ENCODE measurements around the gene PLA2G4B. TPM values are rescaled to one million over a fixed set of nuclear protein-coding genes. Genes with fewer than 3 reads are reported as not detected.
A peak's percentile ranks its signal among the peaks of the same experiment; 100 is the strongest.

Gene PLA2G4B
- total and polyA plus RNA-seq, 7 experiments from 2014 or later, result 0.98 to 69.9 (median 33.7) TPM

DNA sequence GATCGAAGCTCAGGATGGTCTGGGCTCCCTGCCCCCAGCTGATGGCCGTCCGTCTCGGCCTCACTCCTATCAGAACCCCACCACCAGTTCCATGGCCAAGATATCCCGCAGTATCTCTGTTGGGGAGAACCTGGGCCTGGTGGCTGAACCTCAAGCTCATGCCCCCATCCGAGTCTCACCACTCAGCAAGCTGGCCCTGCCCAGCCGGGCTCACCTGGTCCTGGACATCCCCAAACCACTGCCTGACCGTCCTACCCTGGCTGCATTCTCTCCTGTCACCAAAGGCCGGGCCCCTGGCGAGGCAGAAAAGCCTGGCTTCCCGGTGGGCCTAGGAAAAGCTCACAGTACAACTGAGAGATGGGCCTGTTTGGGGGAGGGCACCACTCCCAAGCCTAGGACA is 15.1 kb upstream of the PLA2G4B start:
- intact Hi-C loops (cut with micrococcal nuclease), result no loop called here
- H3K36me3 ChIP-seq (ENCODE audit: control insufficient read depth in 2 of 3, insufficient read depth in 3 of 3, low read length in 3 of 3), result peaks cover 0 to 69% (median 0%) of the 10 kb centered on the region in 3 experiments
- no peak overlapping the region for H3K27ac ChIP-seq (ENCODE audit: low read depth, low read length)
- CTCF ChIA-PET, result no interaction called here
- no peaks in the 10 kb centered on the region for H3K9me3 ChIP-seq (ENCODE audit: control insufficient read depth in 2 of 3, low read length in 3 of 3)
- Mint-ChIP-seq H3K27me3 (peaks cover 0 to 3% (median 0%) of the 10 kb centered on the region in 5 donors), H3K36me3 (peaks cover 0 to 23% (median 4%) of the 10 kb centered on the region in 5 donors), H3K4me1 (peaks cover 2 to 10% (median 8%) of the 10 kb centered on the region in 7 donors), H3K4me3 (no peak overlapping the region), H3K9me3 (no peaks in the 10 kb centered on the region), H3K27ac (no peak overlapping the region)
- ATAC-seq (no peak), DNase-seq (no peak)
- H3K4me3 ChIP-seq (ENCODE audit: low read length), result no peak overlapping the region
- POLR2A ChIA-PET, result interaction anchor here (0.8 kb wide), 1 partner anchor 9 kb away, joined by 3 read pairs; no protein-coding TSS in a partner anchor
- peaks cover under 1% of the 10 kb centered on the region in 2 donors for H3K4me1 ChIP-seq (ENCODE audit: control insufficient read depth in 2 of 2, insufficient read depth in 2 of 2, low read length in 2 of 2)
- H3K27me3 ChIP-seq (ENCODE audit: control insufficient read depth in 2 of 2, insufficient read depth in 2 of 2, low read length in 2 of 2), result no peaks in the 10 kb centered on the region

DNA sequence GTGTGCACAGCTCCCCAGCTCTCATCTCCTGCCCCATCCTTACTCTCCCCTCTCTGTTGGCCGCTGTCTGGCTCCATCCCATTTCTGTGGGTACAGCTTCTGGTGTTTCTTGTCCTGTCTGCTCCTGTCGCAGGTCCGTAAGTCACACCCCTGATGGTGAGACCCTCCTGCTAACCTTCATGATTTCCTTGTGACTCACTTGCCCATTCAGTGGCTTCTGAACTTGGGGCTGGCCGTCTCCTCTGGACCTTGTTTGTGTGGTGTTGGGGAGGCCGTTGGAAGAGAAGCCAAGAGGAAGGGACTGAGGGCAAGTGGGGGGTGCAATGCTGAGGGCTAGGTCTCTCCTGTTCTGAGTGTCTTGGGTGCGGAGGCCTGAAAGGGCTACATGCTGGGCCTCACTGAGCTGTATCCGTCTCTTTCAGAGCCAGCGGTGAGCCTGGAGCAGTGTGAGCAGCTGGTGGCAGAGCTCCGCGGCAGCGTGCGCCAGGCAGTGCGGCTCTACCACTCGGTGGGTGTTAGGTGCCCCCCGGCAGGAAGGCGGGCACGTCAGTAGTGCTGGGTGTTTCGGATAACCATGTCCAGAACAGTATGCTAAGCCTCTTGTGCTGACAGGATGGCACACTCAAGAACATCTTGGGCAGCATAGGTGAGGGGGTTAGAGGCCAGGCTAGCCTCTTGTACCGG is 14.4 kb upstream of the PLA2G4B start:
- POLR2A ChIA-PET, result no interaction called here
- ATAC-seq, result no peak
- Mint-ChIP-seq H3K36me3 (peaks cover 0 to 16% (median 4%) of the 10 kb centered on the region in 5 donors), H3K4me1 (peaks cover 9 to 16% (median 15%) of the 10 kb centered on the region in 7 donors), H3K9me3 (no peaks in the 10 kb centered on the region), H3K27ac (peak overlapping the region in 1 of 9 donors; percentile 70), H3K27me3 (peaks cover 0 to 3% (median 0%) of the 10 kb centered on the region in 5 donors), H3K4me3 (no peak overlapping the region)
- Histone ChIP-seq H3K36me3 (ENCODE audit: control insufficient read depth in 2 of 3, insufficient read depth in 3 of 3, low read length in 3 of 3) (peaks cover 0 to 62% (median 0%) of the 10 kb centered on the region in 3 experiments), H3K27ac (ENCODE audit: low read depth, low read length) (no peak overlapping the region), H3K4me1 (ENCODE audit: control insufficient read depth in 2 of 2, insufficient read depth in 2 of 2, low read length in 2 of 2) (peaks cover 7 to 8% of the 10 kb centered on the region in 2 donors), H3K27me3 (ENCODE audit: control insufficient read depth in 2 of 2, insufficient read depth in 2 of 2, low read length in 2 of 2) (no peaks in the 10 kb centered on the region), H3K9me3 (ENCODE audit: control insufficient read depth in 2 of 3, low read length in 3 of 3) (no peaks in the 10 kb centered on the region), H3K4me3 (ENCODE audit: low read length) (no peak overlapping the region)
- no peak for DNase-seq
- intact Hi-C loops (cut with micrococcal nuclease), result no loop called here
- CTCF ChIA-PET, result no interaction called here

DNA sequence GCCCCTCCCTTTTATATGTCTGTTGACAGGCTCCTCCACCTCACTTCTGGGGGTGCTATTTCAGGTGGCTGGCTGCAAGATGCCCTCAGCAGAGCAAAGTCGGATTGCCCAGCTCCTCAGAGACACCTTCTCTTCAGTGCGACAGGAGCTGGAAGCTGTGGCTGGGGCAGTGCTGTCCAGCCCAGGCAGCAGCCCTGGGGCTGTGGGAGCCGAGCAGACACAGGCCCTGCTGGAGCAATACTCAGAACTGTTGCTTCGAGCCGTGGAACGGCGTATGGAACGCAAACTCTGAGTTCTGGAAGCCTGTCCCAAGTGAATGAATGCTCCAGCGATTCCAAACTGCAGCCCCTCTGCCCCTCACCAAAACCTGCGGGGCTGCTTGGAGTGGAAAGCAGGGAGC is 13.5 kb upstream of the PLA2G4B start:
- ChIA-PET CTCF (interaction anchor here (1.0 kb wide), 1 partner anchor 80 kb away, joined by 5 read pairs; no protein-coding TSS in a partner anchor), POLR2A (no interaction called here)
- Histone ChIP-seq H3K4me3 (ENCODE audit: low read length) (no peak overlapping the region), H3K4me1 (ENCODE audit: control insufficient read depth in 2 of 2, insufficient read depth in 2 of 2, low read length in 2 of 2) (peaks cover 12 to 17% of the 10 kb centered on the region in 2 donors), H3K9me3 (ENCODE audit: control insufficient read depth in 2 of 3, low read length in 3 of 3) (no peaks in the 10 kb centered on the region), H3K27ac (ENCODE audit: low read depth, low read length) (no peak overlapping the region), H3K27me3 (ENCODE audit: control insufficient read depth in 2 of 2, insufficient read depth in 2 of 2, low read length in 2 of 2) (no peaks in the 10 kb centered on the region), H3K36me3 (ENCODE audit: control insufficient read depth in 2 of 3, insufficient read depth in 3 of 3, low read length in 3 of 3) (peaks cover 0 to 53% (median 0%) of the 10 kb centered on the region in 3 experiments)
- Mint-ChIP-seq H3K27ac (peak overlapping the region in 1 of 9 donors; percentile 62), H3K4me1 (peaks cover 17 to 25% (median 24%) of the 10 kb centered on the region in 7 donors), H3K4me3 (no peak overlapping the region), H3K36me3 (peaks cover 0 to 15% (median 4%) of the 10 kb centered on the region in 5 donors), H3K27me3 (peaks cover 0 to 3% (median 0%) of the 10 kb centered on the region in 5 donors), H3K9me3 (no peaks in the 10 kb centered on the region)
- intact Hi-C loops (cut with micrococcal nuclease), result loop anchor here in 1 of 2 donors (5.0 kb wide), 1 partner anchor 128 kb away; no protein-coding TSS in a partner anchor
- no peak for ATAC-seq
- no peak for DNase-seq

DNA sequence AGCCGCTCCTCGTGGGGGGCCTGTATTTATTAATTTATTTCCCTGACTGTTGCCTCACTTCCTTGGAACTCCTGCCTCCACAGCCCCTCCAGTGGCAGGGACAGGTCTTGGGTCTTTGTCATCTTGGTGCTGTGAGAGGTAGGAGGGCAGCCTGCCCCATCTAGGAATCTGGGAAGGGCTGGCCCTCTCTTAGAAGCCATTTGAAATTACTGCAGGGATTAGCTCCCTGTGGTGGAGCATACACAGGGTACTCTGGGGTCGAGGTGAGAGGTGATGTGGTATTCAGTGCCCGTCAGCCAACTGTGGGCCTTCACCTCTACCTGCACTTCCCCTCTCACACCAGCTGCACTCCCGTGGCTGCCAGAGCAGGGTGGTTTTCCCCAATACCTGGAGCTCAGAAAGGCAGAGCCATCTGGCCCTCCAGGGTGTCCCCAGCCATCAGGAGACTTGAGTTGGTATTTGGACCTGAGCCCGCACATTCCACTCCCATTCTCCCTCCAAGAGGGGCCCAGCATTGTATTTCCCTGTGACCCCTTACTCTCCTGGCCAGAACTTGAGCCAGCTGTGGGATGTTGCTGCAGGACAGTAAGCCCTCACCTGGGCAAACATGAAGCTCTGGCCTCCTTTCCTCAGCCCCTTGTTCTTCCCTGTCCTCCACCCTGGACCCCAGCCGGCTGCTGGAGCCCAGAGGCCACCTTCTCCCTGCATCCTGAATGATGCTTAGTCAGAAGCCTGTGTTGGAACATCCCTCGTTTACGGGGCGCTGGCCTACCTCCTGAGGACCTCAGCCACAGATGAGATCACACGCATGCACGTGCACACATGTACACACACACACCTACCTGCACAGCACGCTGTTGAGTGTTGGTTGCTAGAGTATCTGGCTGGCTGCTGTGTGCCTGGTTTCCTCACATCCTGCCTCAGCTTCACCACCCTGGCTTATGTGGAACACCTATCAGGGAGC is 12.8 kb upstream of the PLA2G4B start:
- peaks cover 17 to 32% (median 29%) of the 10 kb centered on the region in 7 donors for H3K4me1 Mint-ChIP-seq
- peaks cover 0 to 16% (median 4%) of the 10 kb centered on the region in 5 donors for H3K36me3 Mint-ChIP-seq
- Histone ChIP-seq H3K27me3 (ENCODE audit: control insufficient read depth in 2 of 2, insufficient read depth in 2 of 2, low read length in 2 of 2) (no peaks in the 10 kb centered on the region), H3K4me1 (ENCODE audit: control insufficient read depth in 2 of 2, insufficient read depth in 2 of 2, low read length in 2 of 2) (peaks cover 15 to 17% of the 10 kb centered on the region in 2 donors), H3K36me3 (ENCODE audit: control insufficient read depth in 2 of 3, insufficient read depth in 3 of 3, low read length in 3 of 3) (peaks cover 0 to 46% (median 0%) of the 10 kb centered on the region in 3 experiments), H3K27ac (ENCODE audit: low read depth, low read length) (no peak overlapping the region), H3K4me3 (ENCODE audit: low read length) (no peak overlapping the region), H3K9me3 (ENCODE audit: control insufficient read depth in 2 of 3, low read length in 3 of 3) (no peaks in the 10 kb centered on the region)
- no peaks in the 10 kb centered on the region for H3K9me3 Mint-ChIP-seq
- peak overlapping the region; percentile 66 to 99 (median 87) for H3K4me3 Mint-ChIP-seq
- CTCF ChIA-PET, result interaction anchor here (0.7 to 1.0 kb wide), 3 partner anchors 14 to 79 kb away, joined by 3 to 5 read pairs (median 3); partner anchors contain the start of gene MAPKBP1
- ATAC-seq (no peak), DNase-seq (no peak)
- POLR2A ChIA-PET, result interaction anchor here (2.5 to 2.9 kb wide), 2 partner anchors 52 to 111 kb away, joined by 9 to 16 read pairs; partner anchors contain the start of gene MAPKBP1
- intact Hi-C loops (cut with micrococcal nuclease), result loop anchor here (2.0 to 5.0 kb wide), 2 partner anchors 129 to 913 kb away; no protein-coding TSS in a partner anchor
- peaks cover 0 to 3% (median 0%) of the 10 kb centered on the region in 5 donors for H3K27me3 Mint-ChIP-seq
- peak overlapping the region in 8 of 9 donors; percentile 8 to 79 (median 62) for H3K27ac Mint-ChIP-seq

DNA sequence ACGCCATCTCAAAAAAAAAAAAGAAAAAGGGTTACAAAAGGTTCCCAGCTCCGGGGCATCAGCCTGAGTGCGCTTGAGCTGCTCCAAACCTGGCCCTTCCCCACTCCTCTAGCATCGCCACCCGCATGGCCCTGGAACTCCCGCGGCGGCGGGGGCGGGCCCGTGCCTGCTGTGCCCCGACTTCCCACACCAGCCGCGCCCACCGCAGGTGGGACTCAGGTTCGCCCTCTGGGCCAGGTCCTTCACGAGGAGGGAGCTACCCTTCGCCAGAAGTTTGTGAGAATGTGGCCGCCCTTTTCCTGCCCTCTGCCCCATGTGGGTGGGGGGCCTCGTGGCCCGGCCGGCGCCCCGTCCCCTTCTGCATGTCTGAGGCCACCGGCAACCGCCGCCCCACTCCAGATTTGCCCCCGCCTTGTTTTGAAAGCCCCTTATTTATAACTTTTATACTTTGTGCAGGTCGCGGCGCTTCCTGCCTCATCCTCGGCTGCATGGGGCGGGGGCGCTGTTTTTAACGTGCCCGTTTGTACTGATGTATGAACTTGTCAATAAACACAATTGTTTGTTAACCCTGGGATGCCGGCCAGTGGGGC is 11.3 kb upstream of the PLA2G4B start:
- ChIA-PET POLR2A (interaction anchor here (0.7 to 2.9 kb wide), 9 partner anchors 42 to 167 kb away, joined by 3 to 16 read pairs (median 3); partner anchors contain the start of genes MAPKBP1 and MGA), CTCF (interaction anchor here (0.5 to 1.8 kb wide), 5 partner anchors 54 to 493 kb away, joined by 3 to 5 read pairs (median 4); no protein-coding TSS in a partner anchor)
- H3K9me3 ChIP-seq (ENCODE audit: control insufficient read depth in 2 of 3, low read length in 3 of 3), result no peaks in the 10 kb centered on the region
- peaks cover 26 to 31% of the 10 kb centered on the region in 2 donors for H3K4me1 ChIP-seq (ENCODE audit: control insufficient read depth in 2 of 2, insufficient read depth in 2 of 2, low read length in 2 of 2)
- peak overlapping the region; percentile 94 for H3K27ac ChIP-seq (ENCODE audit: low read depth, low read length)
- Mint-ChIP-seq H3K27ac (peak overlapping the region; percentile 42 to 96 (median 89)), H3K9me3 (no peaks in the 10 kb centered on the region), H3K27me3 (peaks cover 0 to 3% (median 0%) of the 10 kb centered on the region in 5 donors), H3K4me1 (peaks cover 26 to 45% (median 43%) of the 10 kb centered on the region in 7 donors), H3K36me3 (peaks cover 0 to 23% (median 0%) of the 10 kb centered on the region in 5 donors), H3K4me3 (peak overlapping the region; percentile 86 to 99 (median 96))
- ATAC-seq (peak; percentile 18), DNase-seq (peak in 3 of 9 donors; percentile 26 to 51 (median 28))
- H3K4me3 ChIP-seq (ENCODE audit: low read length), result peak overlapping the region; percentile 99
- no peaks in the 10 kb centered on the region for H3K27me3 ChIP-seq (ENCODE audit: control insufficient read depth in 2 of 2, insufficient read depth in 2 of 2, low read length in 2 of 2)
- H3K36me3 ChIP-seq (ENCODE audit: control insufficient read depth in 2 of 3, insufficient read depth in 3 of 3, low read length in 3 of 3), result peaks cover 0 to 37% (median 0%) of the 10 kb centered on the region in 3 experiments
- intact Hi-C loops (cut with micrococcal nuclease), result loop anchor here (2.0 to 5.0 kb wide), 2 partner anchors 130 to 911 kb away; no protein-coding TSS in a partner anchor
